Right atrium auricular region (tissue), 2 donors: ENCODE results near the gene CYSTM1. TPM values are rescaled to one million over a fixed set of nuclear protein-coding genes. Genes with fewer than 3 reads are reported as not detected.
A peak's percentile ranks its signal among the peaks of the same experiment; 100 is the strongest.

Source experiments
- DNase-seq: peaks from one replicate; pipeline ENCODE4 v3.0.0-alpha.2; 2019; ENCODE audit warnings: low spot score
- H3K27ac ChIP-seq, 2 donors: fragments of 200-600 bp; sonication (generic); 1 replicate in 1 of 2; 2 replicates in 1 of 2; pipeline ENCODE4 v1.5.1; 2016 to 2019
- H3K27me3 ChIP-seq, 2 donors: fragments of 200-600 bp; sonication (generic); one replicate each; pipeline versions ENCODE4 v1.5.1 to v1.6.0; 2017 to 2019
- H3K36me3 ChIP-seq: fragments of 200-600 bp; sonication (generic); one replicate; pipeline ENCODE4 v1.5.1; 2016
- H3K4me1 ChIP-seq, 2 donors: fragments of 200-600 bp; sonication (generic); one replicate each; pipeline versions ENCODE4 v1.5.1 to v1.6.0; 2017 to 2019
- H3K4me3 ChIP-seq, 2 donors: fragments of 200-600 bp; sonication (generic); 1 replicate in 1 of 2; 2 replicates in 1 of 2; pipeline ENCODE4 v1.5.1; 2017 to 2019; ENCODE audit warnings: mild to moderate bottlenecking in 1 of 2, moderate library complexity in 1 of 2
- H3K9me3 ChIP-seq, 2 donors: fragments of 200-600 bp; sonication (generic); one replicate each; pipeline ENCODE4 v1.5.1; 2019
- total RNA-seq, 2 donors: library from RNA; depleted of rRNA; stranded (reverse); fragments of >200 nt; gene quantifications; one replicate each; pipeline ENCODE4 v1.1.0, GENCODE V29; 2016
- TF ChIP-seq, protein P1 (sequence below), 2 donors: fragments of 200-600 bp; sonication (generic); IDR thresholded peaks; one replicate each; pipeline ENCODE4 v1.5.1; 2019; ENCODE audit warnings: antibody characterized with exemption in 2 of 2

Gene CYSTM1
- total RNA-seq, 2 donors from 2014 or later = 89.8 to 143 TPM

DNA sequence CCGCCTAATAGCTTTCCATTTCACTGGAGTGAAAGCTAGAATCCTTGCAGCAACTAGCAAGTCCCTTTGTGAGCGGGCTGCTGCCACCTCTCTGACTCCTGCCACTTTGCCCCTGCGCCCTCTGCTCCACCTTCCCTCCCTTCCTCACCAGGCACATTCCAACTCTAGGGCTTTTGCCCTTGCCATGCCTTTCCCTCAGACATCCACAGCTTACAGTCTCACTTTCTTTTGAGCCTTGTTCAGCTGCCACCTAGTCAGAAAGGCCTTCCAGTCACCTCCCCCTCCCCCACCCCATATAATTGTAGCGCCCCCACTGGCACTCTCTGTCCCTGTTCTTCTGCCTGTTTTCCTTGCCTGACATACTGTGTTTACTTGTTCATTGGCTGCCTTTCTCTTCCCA, 31.0 kb downstream of the CYSTM1 start:
- DNase-seq = no peak
- peak overlapping the region; percentile 26 to 61 for H3K27ac ChIP-seq

DNA sequence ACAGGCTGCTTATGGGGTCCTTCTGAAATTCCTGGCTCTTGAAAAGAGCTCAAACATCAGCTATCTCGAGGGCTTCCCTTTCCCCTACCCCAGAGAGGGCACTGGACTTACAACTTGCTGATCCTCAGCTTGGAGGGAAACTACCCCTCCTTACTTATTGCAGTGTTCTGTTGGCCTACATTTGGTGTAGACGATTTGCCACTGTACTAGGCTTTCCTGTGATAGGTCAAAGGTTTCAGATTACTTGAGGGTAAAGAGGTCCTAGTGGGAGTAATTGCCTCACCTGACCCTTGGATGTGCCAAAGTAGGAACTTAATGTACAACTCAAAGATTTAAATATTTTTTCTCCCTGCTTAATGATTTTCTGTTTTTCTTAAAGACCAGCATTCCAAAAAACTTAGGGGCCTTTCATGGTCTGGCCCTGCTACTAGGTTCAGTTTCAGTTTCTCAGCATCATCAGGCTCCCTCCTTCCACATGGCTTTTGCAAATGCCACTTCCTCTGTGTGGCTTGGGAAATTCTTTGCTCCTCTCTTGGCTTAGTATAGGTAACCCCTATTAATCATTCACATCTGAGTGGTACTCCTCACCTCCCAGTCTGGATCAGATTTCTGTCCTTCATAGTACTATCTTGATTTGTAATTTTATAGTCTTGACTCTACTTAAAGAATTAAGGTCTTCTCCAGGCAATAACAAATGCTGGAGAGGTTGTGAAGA, 32.4 kb downstream of the CYSTM1 start:
- DNase-seq = no peak
- H3K4me1 ChIP-seq = peaks cover 0 to 22% of the 10 kb centered on the region in 2 donors
- H3K4me3 ChIP-seq = no peak overlapping the region
- TF ChIP-seq, protein P1, sequence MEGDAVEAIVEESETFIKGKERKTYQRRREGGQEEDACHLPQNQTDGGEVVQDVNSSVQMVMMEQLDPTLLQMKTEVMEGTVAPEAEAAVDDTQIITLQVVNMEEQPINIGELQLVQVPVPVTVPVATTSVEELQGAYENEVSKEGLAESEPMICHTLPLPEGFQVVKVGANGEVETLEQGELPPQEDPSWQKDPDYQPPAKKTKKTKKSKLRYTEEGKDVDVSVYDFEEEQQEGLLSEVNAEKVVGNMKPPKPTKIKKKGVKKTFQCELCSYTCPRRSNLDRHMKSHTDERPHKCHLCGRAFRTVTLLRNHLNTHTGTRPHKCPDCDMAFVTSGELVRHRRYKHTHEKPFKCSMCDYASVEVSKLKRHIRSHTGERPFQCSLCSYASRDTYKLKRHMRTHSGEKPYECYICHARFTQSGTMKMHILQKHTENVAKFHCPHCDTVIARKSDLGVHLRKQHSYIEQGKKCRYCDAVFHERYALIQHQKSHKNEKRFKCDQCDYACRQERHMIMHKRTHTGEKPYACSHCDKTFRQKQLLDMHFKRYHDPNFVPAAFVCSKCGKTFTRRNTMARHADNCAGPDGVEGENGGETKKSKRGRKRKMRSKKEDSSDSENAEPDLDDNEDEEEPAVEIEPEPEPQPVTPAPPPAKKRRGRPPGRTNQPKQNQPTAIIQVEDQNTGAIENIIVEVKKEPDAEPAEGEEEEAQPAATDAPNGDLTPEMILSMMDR (IDR thresholded peaks at IDR 0.05) = no peak
- H3K27me3 ChIP-seq = no peaks in the 10 kb centered on the region
- no peaks in the 10 kb centered on the region for H3K36me3 ChIP-seq
- H3K27ac ChIP-seq = no peak overlapping the region
- no peaks in the 10 kb centered on the region for H3K9me3 ChIP-seq

More for the DNA sequence above, 31.0 kb downstream of the CYSTM1 start:
- no peak overlapping the region for H3K4me3 ChIP-seq
- H3K36me3 ChIP-seq = no peaks in the 10 kb centered on the region
- H3K9me3 ChIP-seq = no peaks in the 10 kb centered on the region
- peaks cover 0 to 22% of the 10 kb centered on the region in 2 donors for H3K4me1 ChIP-seq
- TF ChIP-seq, protein P1 (IDR thresholded peaks at IDR 0.05) = no peak
- H3K27me3 ChIP-seq = no peaks in the 10 kb centered on the region

DNA sequence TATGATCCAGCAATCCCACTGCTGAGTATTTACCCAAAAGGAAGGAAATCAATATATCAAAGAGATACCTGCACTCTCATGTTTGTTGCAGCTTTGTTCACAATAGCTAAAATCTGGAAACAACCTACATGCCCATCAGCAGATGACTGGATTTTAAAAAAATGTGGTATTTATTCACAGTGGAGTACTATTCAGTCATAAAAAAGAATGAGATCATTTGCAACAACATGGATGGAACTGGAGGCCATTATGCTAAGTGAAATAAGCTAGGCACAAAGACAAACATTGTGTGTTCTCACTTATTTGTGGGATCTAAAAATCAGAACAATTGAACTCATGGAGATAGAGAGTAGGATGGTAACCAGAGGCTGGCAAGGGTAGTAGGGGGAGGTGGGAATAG, 33.1 kb downstream of the CYSTM1 start:
- Histone ChIP-seq H3K36me3 (no peaks in the 10 kb centered on the region), H3K27ac (no peak overlapping the region)
- TF ChIP-seq, protein P1 (IDR thresholded peaks at IDR 0.05) = no peak

DNA sequence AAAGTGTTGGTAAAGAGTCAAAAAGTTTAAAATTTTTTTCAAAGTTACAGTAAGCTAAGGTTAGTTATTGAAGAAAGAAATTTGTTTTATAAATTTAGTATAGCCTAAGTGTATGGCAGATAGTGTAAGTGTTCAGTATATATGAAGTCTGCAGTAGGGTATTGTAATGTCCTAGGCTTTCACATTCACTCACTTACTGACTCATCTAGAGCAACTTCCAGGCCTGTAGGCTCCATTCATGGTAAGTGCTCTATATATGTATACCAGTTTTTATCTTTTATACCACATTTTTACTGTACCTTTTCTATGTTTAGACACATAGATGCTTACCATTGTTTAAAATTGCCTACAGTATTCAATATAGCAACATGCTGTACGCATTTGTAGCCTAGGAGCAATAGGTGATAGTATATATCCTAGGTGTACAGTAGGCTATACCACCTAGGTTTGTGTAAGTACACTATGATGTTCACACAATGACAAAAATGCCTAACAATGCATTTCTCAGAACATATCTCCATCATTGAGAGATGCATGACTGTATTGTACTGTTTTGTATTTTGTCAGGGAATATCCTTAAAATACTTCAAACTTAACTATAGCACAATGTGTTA, 38.5 kb downstream of the CYSTM1 start:
- DNase-seq = no peak
- TF ChIP-seq, protein P1 (IDR thresholded peaks at IDR 0.05) = no peak
- Histone ChIP-seq H3K4me3 (no peak overlapping the region), H3K27ac (no peak overlapping the region), H3K27me3 (no peaks in the 10 kb centered on the region), H3K4me1 (peaks cover 0 to 39% of the 10 kb centered on the region in 2 donors), H3K9me3 (no peaks in the 10 kb centered on the region), H3K36me3 (no peaks in the 10 kb centered on the region)

More for the DNA sequence above, 33.1 kb downstream of the CYSTM1 start:
- H3K27me3 ChIP-seq = no peaks in the 10 kb centered on the region
- H3K4me1 ChIP-seq = peaks cover 0 to 22% of the 10 kb centered on the region in 2 donors
- H3K9me3 ChIP-seq = no peaks in the 10 kb centered on the region
- H3K4me3 ChIP-seq = no peak overlapping the region
- DNase-seq = no peak

DNA sequence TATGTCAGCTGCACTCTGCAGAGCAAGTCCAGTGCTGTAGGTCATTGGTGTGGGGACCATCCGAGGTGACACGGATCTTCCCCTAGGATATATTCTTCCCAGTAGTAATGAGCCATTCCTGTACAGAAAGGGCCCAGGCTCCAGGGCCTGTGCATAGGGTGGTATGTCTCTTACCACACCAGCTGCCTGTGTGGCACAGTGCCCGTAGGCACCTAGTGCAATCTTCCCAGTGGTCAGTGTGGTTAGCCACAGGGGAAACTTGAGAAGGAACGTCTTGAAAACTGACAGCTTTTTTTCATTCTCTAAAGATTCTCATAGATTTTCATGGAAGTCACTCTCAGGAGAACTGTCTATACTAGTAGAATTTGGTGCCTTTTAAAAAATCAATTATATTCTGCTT, 39.8 kb downstream of the CYSTM1 start:
- Histone ChIP-seq H3K9me3 (no peaks in the 10 kb centered on the region), H3K4me3 (no peak overlapping the region), H3K36me3 (no peaks in the 10 kb centered on the region), H3K4me1 (peaks cover 0 to 53% of the 10 kb centered on the region in 2 donors), H3K27ac (no peak overlapping the region), H3K27me3 (no peaks in the 10 kb centered on the region)
- TF ChIP-seq, protein P1 (IDR thresholded peaks at IDR 0.05) = no peak
- DNase-seq = no peak
